Parathyroid adenoma (tissue), 2 donors: Measurements from ENCODE around the gene PRPF6.
"Not testable (repeated sequence)": the region's sequence is repeated elsewhere in the genome, so short reads cannot be mapped to it uniquely, and the experiment has no call there.

Source experiments
- H2AFZ ChIP-seq: fragments of 300-600 bp; sonication (generic); one replicate; pipeline ENCODE4 v1.7.0; 2017; ENCODE audit warnings: antibody characterized with exemption, mild to moderate bottlenecking
- H3K27ac ChIP-seq: fragments of 300-600 bp; sonication (generic); one replicate; pipeline ENCODE4 v1.7.0; 2017
- H3K27me3 ChIP-seq: fragments of 300-600 bp; sonication (generic); one replicate; pipeline ENCODE4 v1.7.0; 2017; ENCODE audit warnings: low read length; ENCODE audit not compliant: control insufficient read depth, insufficient read depth
- H3K36me3 ChIP-seq: fragments of 300-600 bp; sonication (generic); one replicate; pipeline ENCODE4 v1.7.0; 2017; ENCODE audit warnings: low read length; ENCODE audit not compliant: control insufficient read depth, insufficient read depth
- H3K4me1 ChIP-seq: fragments of 300-600 bp; sonication (generic); one replicate; pipeline ENCODE4 v1.7.0; 2017; ENCODE audit warnings: control low read depth
- H3K4me2 ChIP-seq: fragments of 300-600 bp; sonication (generic); one replicate; pipeline ENCODE4 v1.7.0; 2017; ENCODE audit warnings: low read length
- H3K4me3 ChIP-seq: fragments of 300-600 bp; sonication (generic); one replicate; pipeline ENCODE4 v1.7.0; 2017; ENCODE audit warnings: low read depth, low read length
- H3K79me2 ChIP-seq: fragments of 300-600 bp; sonication (generic); one replicate; pipeline ENCODE4 v1.7.0; 2017; ENCODE audit warnings: control low read depth
- H3K9ac ChIP-seq: fragments of 300-600 bp; sonication (generic); one replicate; pipeline ENCODE4 v1.7.0; 2017; ENCODE audit warnings: mild to moderate bottlenecking
- H3K9me3 ChIP-seq: fragments of 300-600 bp; sonication (generic); one replicate; pipeline ENCODE4 v1.7.0; 2017; ENCODE audit warnings: low read length; ENCODE audit not compliant: control insufficient read depth
- CTCF ChIP-seq: fragments of 300-600 bp; sonication (generic); IDR thresholded peaks from one replicate; pipeline ENCODE4 v1.7.0; 2017; ENCODE audit warnings: antibody characterized with exemption, mild to moderate bottlenecking
- donor health status: primary hyperparathyroidism.

The PRPF6 gene

GRCh38 chr20:63972312-63973159, 8.4 kb upstream of the PRPF6 start:
- Histone ChIP-seq H3K4me3 (no peak overlapping the region), H3K27ac (no peak overlapping the region), H3K79me2 (no peaks in the 10 kb centered on the region), H3K9ac (no peak overlapping the region), H3K4me2 (no peak overlapping the region), H3K4me1 (peaks cover 6% of the 10 kb centered on the region), H3K9me3 (no peaks in the 10 kb centered on the region), H3K27me3 (no peaks in the 10 kb centered on the region), H2AFZ (no peak overlapping the region), H3K36me3 (no peaks in the 10 kb centered on the region)
- TF ChIP-seq CTCF, result no peak

- no peak overlapping the region for H2AFZ ChIP-seq
- H3K36me3 ChIP-seq, result no peaks in the 10 kb centered on the region
- peak overlapping the region; percentile 58 for H3K4me3 ChIP-seq
- H3K4me1 ChIP-seq, result peaks cover 6% of the 10 kb centered on the region
- H3K27me3 ChIP-seq, result no peaks in the 10 kb centered on the region
- H3K9ac ChIP-seq, result no peak overlapping the region
- no peak overlapping the region for H3K4me2 ChIP-seq
- H3K27ac ChIP-seq, result no peak overlapping the region
- H3K79me2 ChIP-seq, result no peaks in the 10 kb centered on the region
- H3K9me3 ChIP-seq, result no peaks in the 10 kb centered on the region
- no peak for TF ChIP-seq CTCF
These were observed 7.8 kb upstream of the PRPF6 start for GRCh38 chr20:63973160-63973479.

GRCh38 chr20:63973636-63974401, 7.1 kb upstream of the PRPF6 start:
- Histone ChIP-seq H3K27ac (peak overlapping the region; percentile 30), H3K9me3 (no peaks in the 10 kb centered on the region), H3K4me2 (peak overlapping the region; percentile 83), H3K36me3 (no peaks in the 10 kb centered on the region), H3K4me3 (peak overlapping the region; percentile 58), H3K9ac (no peak overlapping the region), H3K27me3 (no peaks in the 10 kb centered on the region), H3K79me2 (no peaks in the 10 kb centered on the region), H3K4me1 (peaks cover 2% of the 10 kb centered on the region), H2AFZ (peak overlapping the region; percentile 91)
- peak; percentile 99 for TF ChIP-seq CTCF

- Histone ChIP-seq H3K27me3 (no peaks in the 10 kb centered on the region), H3K9me3 (no peaks in the 10 kb centered on the region), H3K4me1 (no peaks in the 10 kb centered on the region), H3K4me2 (no peak overlapping the region), H3K4me3 (no peak overlapping the region), H3K27ac (no peak overlapping the region), H2AFZ (no peak overlapping the region), H3K79me2 (no peaks in the 10 kb centered on the region), H3K9ac (no peak overlapping the region), H3K36me3 (no peaks in the 10 kb centered on the region)
- no peak for TF ChIP-seq CTCF
These were observed 6.3 kb upstream of the PRPF6 start for GRCh38 chr20:63974402-63975200.

GRCh38 chr20:63976511-63976910, 4.4 kb upstream of the PRPF6 start:
- H3K9ac ChIP-seq, H3K9me3 ChIP-seq, H3K36me3 ChIP-seq, H3K27me3 ChIP-seq, H3K27ac ChIP-seq, H2AFZ ChIP-seq, H3K4me2 ChIP-seq, H3K4me3 ChIP-seq, H3K79me2 ChIP-seq: not testable (repeated sequence)
- H3K4me1 ChIP-seq, result peaks cover 11% of the 10 kb centered on the region
